Esophagus muscularis mucosa (tissue), 3 donors: ENCODE data around the gene ATP2A3.

Experiments
- CTCF ChIP-seq, 3 experiments: fragments of 200-600 bp in 2 of 3; fragments of 450-650 bp in 1 of 3; sonication (generic) in 2 of 3; IDR thresholded peaks; one replicate each; pipeline ENCODE4 v1.5.1; 2017 to 2019; ENCODE audit warnings: antibody characterized with exemption in 3 of 3, mild to moderate bottlenecking in 2 of 3, moderate library complexity in 1 of 3
- POLR2A ChIP-seq: fragments of 450-650 bp; IDR thresholded peaks from one replicate; pipeline ENCODE4 v1.6.1; 2017; ENCODE audit warnings: antibody characterized with exemption, moderate library complexity, mild to moderate bottlenecking, low read depth

GRCh38 chr17:3935825-3936355, 28.3 kb downstream of the ATP2A3 start:
- TF ChIP-seq POLR2A, result no peak
- no peak for TF ChIP-seq CTCF (IDR thresholded peaks at IDR 0.05)
